ENCODE results near the gene TEKT2. TPM values are rescaled to one million over a fixed set of nuclear protein-coding genes. Genes with fewer than 3 reads are reported as not detected.

Gene TEKT2
- total and polyA plus RNA-seq, 2 experiments from 2014 or later, result not detected

- Histone ChIP-seq H3K9me3 (ENCODE audit: low read depth) (no peaks in the 10 kb centered on the region), H3F3A (ENCODE audit: insufficient read depth) (peaks cover 47% of the 10 kb centered on the region), H3K27ac (peak overlapping the region; percentile 86), H2AFZ (0 out of 2 replicates have a peak overlapping the region, but pooled peaks have one; percentile 14), H3K4me1 (ENCODE audit: insufficient read depth) (peaks cover 50% of the 10 kb centered on the region), H3K36me3 (ENCODE audit: low read depth) (peaks cover 8% of the 10 kb centered on the region; the same call in 1 of the 2 replicates), H4K20me1 (ENCODE audit: insufficient read depth) (no peaks in the 10 kb centered on the region), H3K9me2 (ENCODE audit: insufficient read depth) (no peaks in the 10 kb centered on the region), H3K4me3 (no peak overlapping the region), H3K9ac (peak overlapping the region; percentile 53), H3K27me3 (replicated peaks; ENCODE audit: insufficient read depth) (no peaks in the 10 kb centered on the region), H3K79me2 (ENCODE audit: insufficient read depth) (peaks cover 22% of the 10 kb centered on the region), H3K4me2 (ENCODE audit: unreplicated experiment) (peak overlapping the region; percentile 33)
- in situ Hi-C loops (cut with MboI), result no loop called here
- TF ChIP-seq EZH2phosphoT487 (IDR thresholded peaks at IDR 0.05; ENCODE audit: insufficient read depth, low read depth) (no peak), EZH2 (IDR thresholded peaks at IDR 0.05; ENCODE audit: insufficient read depth, poor library complexity, severe bottlenecking) (no peak)
- DNase-seq, result no peak
- WGBS, 2 experiments (ENCODE audit: low coverage in 1 of 2, low lambda C conversion rate in 2 of 2, missing lambda C conversion rate in 2 of 2), result 65 to 67% methylated on average over 4 to 6 of the region's 6 CpGs
Measured at GRCh38 chr1:36134031-36134430, 50.1 kb downstream of the TEKT2 start.

- H3K9ac ChIP-seq, result peak overlapping the region; percentile 53
- peak overlapping the region; percentile 40 for H3K4me2 ChIP-seq (ENCODE audit: unreplicated experiment)
- H3F3A ChIP-seq (ENCODE audit: insufficient read depth), result peaks cover 52% of the 10 kb centered on the region
Measured at GRCh38 chr1:36134505-36135329, 50.8 kb downstream of the TEKT2 start.

GRCh38 chr1:36135330-36135667, 51.4 kb downstream of the TEKT2 start:
- H3F3A ChIP-seq (ENCODE audit: insufficient read depth), result peaks cover 58% of the 10 kb centered on the region
- no peaks in the 10 kb centered on the region for H3K9me2 ChIP-seq (ENCODE audit: insufficient read depth)
- H3K9ac ChIP-seq, result peak overlapping the region; percentile 53; the same call in 1 of the 2 replicates
- 50 to 57% methylated on average over 6 of the region's 6 CpGs for WGBS, 2 experiments (ENCODE audit: low coverage in 1 of 2, low lambda C conversion rate in 2 of 2, missing lambda C conversion rate in 2 of 2)
- H3K4me1 ChIP-seq (ENCODE audit: insufficient read depth), result peaks cover 54% of the 10 kb centered on the region
- no peaks in the 10 kb centered on the region for H3K27me3 ChIP-seq (replicated peaks; ENCODE audit: insufficient read depth)
- no peaks in the 10 kb centered on the region for H3K9me3 ChIP-seq (ENCODE audit: low read depth)
- no peaks in the 10 kb centered on the region for H4K20me1 ChIP-seq (ENCODE audit: insufficient read depth)
- peak overlapping the region; percentile 40 for H3K4me2 ChIP-seq (ENCODE audit: unreplicated experiment)
- H2AFZ ChIP-seq, result peak overlapping the region; percentile 32; the same call in 1 of the 2 replicates
- H3K27ac ChIP-seq, result peak overlapping the region; percentile 86
- TF ChIP-seq EZH2phosphoT487 (IDR thresholded peaks at IDR 0.05; ENCODE audit: insufficient read depth, low read depth) (no peak), EZH2 (IDR thresholded peaks at IDR 0.05; ENCODE audit: insufficient read depth, poor library complexity, severe bottlenecking) (no peak)
- H3K4me3 ChIP-seq, result no peak overlapping the region
- H3K36me3 ChIP-seq (ENCODE audit: low read depth), result peaks cover 16% of the 10 kb centered on the region
- peaks cover 35% of the 10 kb centered on the region for H3K79me2 ChIP-seq (ENCODE audit: insufficient read depth)
- DNase-seq, result peak; percentile 21
- in situ Hi-C loops (cut with MboI), result no loop called here

More at GRCh38 chr1:36134505-36135329, 50.8 kb downstream of the TEKT2 start:
- Histone ChIP-seq H3K79me2 (ENCODE audit: insufficient read depth) (peaks cover 29% of the 10 kb centered on the region), H3K4me3 (no peak overlapping the region), H3K27me3 (replicated peaks; ENCODE audit: insufficient read depth) (no peaks in the 10 kb centered on the region), H3K9me3 (ENCODE audit: low read depth) (no peaks in the 10 kb centered on the region), H3K9me2 (ENCODE audit: insufficient read depth) (no peaks in the 10 kb centered on the region), H3K36me3 (ENCODE audit: low read depth) (peaks cover 14% of the 10 kb centered on the region), H3K4me1 (ENCODE audit: insufficient read depth) (peaks cover 48% of the 10 kb centered on the region), H3K27ac (peak overlapping the region; percentile 86), H4K20me1 (ENCODE audit: insufficient read depth) (no peaks in the 10 kb centered on the region), H2AFZ (peak overlapping the region; percentile 32; the same call in 1 of the 2 replicates)
- 36 to 46% methylated on average over 7 of the region's 7 CpGs for WGBS, 2 experiments (ENCODE audit: low coverage in 1 of 2, low lambda C conversion rate in 2 of 2, missing lambda C conversion rate in 2 of 2)
- TF ChIP-seq EZH2phosphoT487 (IDR thresholded peaks at IDR 0.05; ENCODE audit: insufficient read depth, low read depth), result no peak
- peak; percentile 66 for DNase-seq
- in situ Hi-C loops (cut with MboI), result no loop called here

GRCh38 chr1:36135796-36136195, 51.9 kb downstream of the TEKT2 start:
- DNase-seq, result no peak
- Histone ChIP-seq H3K4me3 (no peak overlapping the region), H3K27me3 (replicated peaks; ENCODE audit: insufficient read depth) (no peaks in the 10 kb centered on the region), H3K79me2 (ENCODE audit: insufficient read depth) (peaks cover 40% of the 10 kb centered on the region), H3K4me2 (ENCODE audit: unreplicated experiment) (peak overlapping the region; percentile 40), H3K36me3 (ENCODE audit: low read depth) (peaks cover 16% of the 10 kb centered on the region), H3K9ac (peak overlapping the region; percentile 53), H2AFZ (no peak overlapping the region), H4K20me1 (ENCODE audit: insufficient read depth) (no peaks in the 10 kb centered on the region), H3K27ac (peak overlapping the region; percentile 86), H3K9me2 (ENCODE audit: insufficient read depth) (no peaks in the 10 kb centered on the region), H3F3A (ENCODE audit: insufficient read depth) (peaks cover 63% of the 10 kb centered on the region), H3K9me3 (ENCODE audit: low read depth) (no peaks in the 10 kb centered on the region), H3K4me1 (ENCODE audit: insufficient read depth) (peaks cover 58% of the 10 kb centered on the region)
- TF ChIP-seq EZH2 (IDR thresholded peaks at IDR 0.05; ENCODE audit: insufficient read depth, poor library complexity, severe bottlenecking), result no peak
- no peak for TF ChIP-seq EZH2phosphoT487 (IDR thresholded peaks at IDR 0.05; ENCODE audit: insufficient read depth, low read depth)
- in situ Hi-C loops (cut with MboI), result no loop called here

Data from GM23248 (cell line).